ENCODE data around the gene CRELD2. TPM values are rescaled to one million over a fixed set of nuclear protein-coding genes. Genes with fewer than 3 reads are reported as not detected.

CRELD2 gene
- total and polyA plus RNA-seq, 8 donors = 19.4 to 83.0 (median 38.0) TPM

DNA sequence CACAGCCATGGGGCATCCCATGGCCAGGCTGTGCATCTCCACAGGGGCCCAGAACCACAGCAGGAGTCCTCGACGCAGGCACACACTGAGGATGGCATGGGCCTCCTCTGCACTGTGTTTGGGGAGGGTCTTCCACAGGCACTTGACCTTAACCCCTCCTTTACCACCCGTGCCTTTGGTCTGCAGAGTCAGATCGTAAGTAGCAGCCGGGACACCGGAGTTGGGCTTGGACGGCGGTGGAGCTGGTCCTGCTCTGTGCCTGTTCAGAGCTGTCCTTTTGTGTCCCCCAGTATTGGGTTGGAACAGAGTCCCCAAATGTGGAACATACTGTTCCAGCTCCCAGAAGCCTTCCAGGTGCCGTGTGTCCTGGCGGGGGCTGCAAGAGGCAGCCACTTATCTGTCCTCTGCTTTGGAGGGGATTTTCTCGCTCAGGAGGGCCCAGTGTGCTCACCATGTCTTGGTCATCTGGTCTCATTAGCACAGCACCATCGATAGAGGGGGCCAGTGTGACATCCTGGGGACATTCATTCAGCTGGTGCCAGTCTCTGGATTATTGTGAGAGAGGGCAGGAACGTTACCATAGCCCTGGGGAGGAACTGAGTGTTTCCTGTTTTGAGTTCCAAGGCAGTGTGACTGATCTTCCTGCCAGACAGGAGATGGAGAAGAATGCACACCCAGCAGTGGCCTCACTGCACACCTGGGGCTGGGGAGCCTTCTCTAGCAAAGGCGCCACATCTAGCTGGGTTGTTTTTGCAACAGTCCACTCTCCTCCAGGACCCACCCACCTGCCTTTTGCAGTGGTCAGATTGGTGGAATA is 12.4 kb downstream of the CRELD2 start:
- 32 to 48% (median 39%) methylated on average over 9 to 14 of the region's 14 CpGs for WGBS, 5 donors
- H3K27ac ChIP-seq = peak overlapping the region; percentile 37 to 99 (median 94)
- DNase-seq = peak; percentile 87 to 92
- H3K4me1 ChIP-seq = peaks cover 49 to 64% (median 56%) of the 10 kb centered on the region in 4 donors
- intact Hi-C loops (cut with DNase I; ENCODE audit: low total_unique reads) = no loop called here
- TF ChIP-seq POLR2AphosphoS5 (IDR thresholded peaks at IDR 0.05) (peak; percentile 42 to 92 (median 78)), POLR2A (IDR thresholded peaks at IDR 0.05) (no peak), EP300 (IDR thresholded peaks at IDR 0.05) (no peak)
- TF ChIP-seq, protein P1, sequence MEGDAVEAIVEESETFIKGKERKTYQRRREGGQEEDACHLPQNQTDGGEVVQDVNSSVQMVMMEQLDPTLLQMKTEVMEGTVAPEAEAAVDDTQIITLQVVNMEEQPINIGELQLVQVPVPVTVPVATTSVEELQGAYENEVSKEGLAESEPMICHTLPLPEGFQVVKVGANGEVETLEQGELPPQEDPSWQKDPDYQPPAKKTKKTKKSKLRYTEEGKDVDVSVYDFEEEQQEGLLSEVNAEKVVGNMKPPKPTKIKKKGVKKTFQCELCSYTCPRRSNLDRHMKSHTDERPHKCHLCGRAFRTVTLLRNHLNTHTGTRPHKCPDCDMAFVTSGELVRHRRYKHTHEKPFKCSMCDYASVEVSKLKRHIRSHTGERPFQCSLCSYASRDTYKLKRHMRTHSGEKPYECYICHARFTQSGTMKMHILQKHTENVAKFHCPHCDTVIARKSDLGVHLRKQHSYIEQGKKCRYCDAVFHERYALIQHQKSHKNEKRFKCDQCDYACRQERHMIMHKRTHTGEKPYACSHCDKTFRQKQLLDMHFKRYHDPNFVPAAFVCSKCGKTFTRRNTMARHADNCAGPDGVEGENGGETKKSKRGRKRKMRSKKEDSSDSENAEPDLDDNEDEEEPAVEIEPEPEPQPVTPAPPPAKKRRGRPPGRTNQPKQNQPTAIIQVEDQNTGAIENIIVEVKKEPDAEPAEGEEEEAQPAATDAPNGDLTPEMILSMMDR (IDR thresholded peaks at IDR 0.05) = peak in 5 of 7 experiments; percentile 52 to 90 (median 57)
- no peaks in the 10 kb centered on the region for H3K9me3 ChIP-seq
- H3K27me3 ChIP-seq = peaks cover 0 to 11% (median 8%) of the 10 kb centered on the region in 3 donors
- no peak overlapping the region for H3K4me3 ChIP-seq
- peaks cover 0 to 17% (median 11%) of the 10 kb centered on the region in 4 donors for H3K36me3 ChIP-seq

- H3K9me3 ChIP-seq = no peaks in the 10 kb centered on the region
- intact Hi-C loops (cut with DNase I; ENCODE audit: low total_unique reads) = no loop called here
- H3K4me1 ChIP-seq = peaks cover 70 to 91% (median 78%) of the 10 kb centered on the region in 4 donors
- 49 to 70% (median 53%) methylated on average over 15 to 27 of the region's 27 CpGs for WGBS, 5 donors
- peak overlapping the region in 3 of 4 donors; percentile 41 to 54 (median 46) for H3K4me3 ChIP-seq
- peaks cover 0 to 10% (median 8%) of the 10 kb centered on the region in 3 donors for H3K27me3 ChIP-seq
- DNase-seq = peak in 1 of 2 donors; percentile 64
- peak in 2 of 3 donors; percentile 51 to 56 for TF ChIP-seq POLR2AphosphoS5 (IDR thresholded peaks at IDR 0.05)
- TF ChIP-seq, protein P1 (IDR thresholded peaks at IDR 0.05) = no peak
- H3K27ac ChIP-seq = peak overlapping the region; percentile 91 to 99 (median 94)
- no peaks in the 10 kb centered on the region for H3K36me3 ChIP-seq
These were observed 15.1 kb downstream of the CRELD2 start for GRCh38 chr22:49933236-49934159.

- Histone ChIP-seq H3K9me3 (no peaks in the 10 kb centered on the region), H3K4me1 (peaks cover 64 to 92% (median 79%) of the 10 kb centered on the region in 4 donors), H3K27ac (peak overlapping the region; percentile 91 to 99 (median 94)), H3K27me3 (peaks cover 0 to 2% (median under 1%) of the 10 kb centered on the region in 3 donors), H3K36me3 (no peaks in the 10 kb centered on the region), H3K4me3 (peak overlapping the region; percentile 41 to 54 (median 50))
- intact Hi-C loops (cut with DNase I; ENCODE audit: low total_unique reads) = no loop called here
- DNase-seq = peak; percentile 74 to 83
- TF ChIP-seq POLR2A (IDR thresholded peaks at IDR 0.05) (peak in 1 of 4 donors; percentile 42), EP300 (IDR thresholded peaks at IDR 0.05) (no peak), POLR2AphosphoS5 (IDR thresholded peaks at IDR 0.05) (peak; percentile 16 to 85 (median 59))
- TF ChIP-seq, protein P1 (IDR thresholded peaks at IDR 0.05) = no peak
- 26 to 53% (median 43%) methylated on average over 14 to 24 of the region's 24 CpGs for WGBS, 5 donors
These were observed 15.9 kb downstream of the CRELD2 start for GRCh38 chr22:49934160-49934890.

Data from stomach (tissue), 9 donors.